ENCODE measurements around the gene SDE2.
"Not testable (repeated sequence)": the region's sequence is repeated elsewhere in the genome, so short reads cannot be mapped to it uniquely, and the experiment has no call there.

The SDE2 gene

DNA sequence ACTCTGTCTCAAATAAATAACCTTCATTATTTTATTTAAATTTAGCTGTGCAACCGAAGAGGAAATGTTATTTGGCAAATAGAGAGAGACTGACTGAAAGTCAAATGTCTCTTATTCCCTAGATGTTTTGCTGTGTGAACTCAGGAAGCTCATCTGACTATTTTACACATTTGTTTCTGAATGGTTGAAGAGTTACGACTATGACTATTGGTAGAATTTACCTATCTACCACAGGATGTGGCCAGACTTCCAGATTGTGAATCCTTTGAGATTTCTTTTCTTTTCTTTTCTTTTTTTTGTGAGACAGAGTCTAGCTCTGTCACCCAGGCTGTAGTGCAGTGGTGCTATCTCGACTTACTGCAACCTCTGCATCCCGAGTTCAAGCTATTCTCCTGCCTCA, 5.3 kb upstream of the SDE2 start:
- no peak for DNase-seq

DNA sequence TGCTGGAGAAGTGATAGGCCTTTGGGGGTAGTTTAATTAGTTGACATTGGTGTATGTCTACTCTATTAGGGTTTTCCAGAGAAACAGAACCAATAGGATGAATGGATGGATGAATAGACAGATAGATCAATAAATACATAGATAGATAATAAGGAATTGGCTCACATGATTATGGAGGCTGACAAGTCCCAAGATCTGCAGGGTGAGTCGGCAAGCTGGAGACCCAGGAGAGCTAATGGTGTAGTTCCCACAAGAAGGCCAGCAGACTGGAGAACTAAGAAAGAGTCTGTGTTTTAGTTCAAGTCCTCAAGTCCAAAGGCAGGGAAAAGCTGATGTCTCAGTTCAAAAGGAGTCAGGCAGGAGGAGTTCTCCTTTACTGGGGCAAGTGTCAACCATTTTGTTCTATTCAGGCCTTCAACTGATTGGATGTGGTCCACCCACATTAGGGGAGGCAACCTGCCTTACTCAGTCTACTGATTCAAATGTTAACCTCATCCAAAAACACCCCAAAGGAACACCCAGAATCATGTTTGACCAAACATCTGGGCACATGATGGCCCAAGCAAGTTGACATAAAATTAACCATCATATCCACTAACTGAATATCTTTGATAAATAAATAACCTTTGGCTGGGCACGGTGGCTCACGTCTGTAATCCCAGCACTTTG, 4.5 kb upstream of the SDE2 start:
- DNase-seq, result no peak

DNA sequence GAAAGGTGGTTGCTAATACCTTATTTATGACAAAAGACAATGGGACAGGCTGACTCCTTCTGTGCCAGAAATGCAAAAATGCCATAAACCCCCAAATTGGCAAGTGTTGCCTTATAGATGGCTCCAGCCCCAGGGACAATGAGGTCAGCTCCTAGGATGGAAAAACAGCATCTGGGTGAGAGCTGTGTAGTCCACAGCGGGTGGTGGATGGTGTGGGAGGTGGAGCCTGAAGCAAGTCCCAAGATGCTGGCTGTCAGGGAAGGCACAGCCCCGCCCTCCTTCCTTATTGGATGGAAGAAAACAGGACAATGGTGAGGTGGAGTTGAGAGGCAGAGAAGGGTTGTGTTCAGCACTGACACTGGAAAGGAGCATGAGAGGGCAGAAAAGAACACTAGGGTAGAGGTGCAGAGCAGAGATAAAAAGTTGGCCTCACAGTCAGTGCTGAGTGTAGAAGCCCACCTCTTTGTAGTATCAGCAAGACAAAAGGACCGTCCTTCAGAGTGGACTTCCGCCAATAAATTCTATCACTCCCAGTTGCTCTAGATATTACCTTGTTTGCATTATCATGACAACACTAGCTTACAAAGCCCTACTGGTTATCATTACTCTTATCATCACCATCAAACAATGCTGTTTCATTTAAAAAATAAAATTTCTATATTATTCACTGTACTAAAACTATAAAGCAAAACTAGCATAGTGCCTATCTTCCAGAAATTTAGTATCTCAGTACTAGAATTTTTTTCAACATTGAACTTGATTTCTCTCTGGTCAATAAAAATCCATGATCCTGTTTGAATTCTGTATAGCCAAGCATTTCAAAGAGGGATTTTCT, 3.7 kb upstream of the SDE2 start:
- peak; percentile 87 for DNase-seq

DNA sequence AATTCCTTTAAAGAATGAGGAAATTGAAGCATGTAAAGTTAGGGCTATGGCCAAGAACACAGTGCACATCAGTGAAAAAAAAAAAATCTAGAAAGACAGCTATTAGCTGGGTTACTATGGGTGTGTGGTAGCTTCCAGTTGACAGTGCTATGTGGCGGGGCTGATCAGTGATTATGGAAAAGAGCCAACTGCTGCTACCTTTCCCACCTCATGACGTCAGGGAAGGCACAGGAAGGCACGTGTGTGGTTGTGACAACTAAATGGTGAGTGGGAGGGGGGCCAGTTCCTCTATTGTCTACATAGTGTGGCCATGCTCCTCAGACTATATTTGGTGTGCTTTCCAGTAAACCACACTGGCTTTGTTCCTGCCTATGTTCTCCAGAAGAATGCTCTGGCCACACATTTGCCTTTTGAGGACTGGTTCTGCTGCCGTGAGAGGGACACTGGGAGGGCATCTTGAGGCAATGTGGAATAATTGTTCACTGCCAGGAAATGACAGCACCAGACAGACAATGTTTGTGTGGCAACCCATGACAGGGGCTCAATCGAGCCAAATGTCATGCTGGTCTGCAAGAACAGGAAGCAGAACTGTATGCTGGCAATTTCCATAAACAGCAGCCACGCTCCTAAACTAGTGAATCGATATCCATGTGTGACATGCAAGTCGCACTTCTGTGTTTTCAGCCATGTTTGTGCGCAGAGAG, 3.0 kb upstream of the SDE2 start:
- DNase-seq, result no peak

DNA sequence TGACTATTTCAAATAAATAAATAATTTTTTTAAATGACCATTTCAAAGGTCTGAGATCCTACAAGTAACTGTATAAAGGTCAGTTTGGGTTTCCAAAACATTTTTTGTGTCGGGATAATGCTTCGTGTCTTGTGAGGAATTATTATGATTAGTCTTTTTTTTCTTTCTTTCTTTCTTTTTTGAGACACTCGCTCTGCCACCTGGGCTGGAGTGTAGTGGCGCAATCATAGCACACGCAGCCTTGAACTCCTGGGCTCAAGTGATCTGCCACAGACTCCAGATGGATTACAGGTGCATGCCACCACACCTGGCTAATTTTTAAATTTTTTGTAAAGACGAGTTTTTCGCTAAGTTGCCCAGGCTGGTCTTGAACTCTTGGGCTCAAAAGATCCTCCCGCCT, 1.9 kb upstream of the SDE2 start:
- no peak for DNase-seq

DNA sequence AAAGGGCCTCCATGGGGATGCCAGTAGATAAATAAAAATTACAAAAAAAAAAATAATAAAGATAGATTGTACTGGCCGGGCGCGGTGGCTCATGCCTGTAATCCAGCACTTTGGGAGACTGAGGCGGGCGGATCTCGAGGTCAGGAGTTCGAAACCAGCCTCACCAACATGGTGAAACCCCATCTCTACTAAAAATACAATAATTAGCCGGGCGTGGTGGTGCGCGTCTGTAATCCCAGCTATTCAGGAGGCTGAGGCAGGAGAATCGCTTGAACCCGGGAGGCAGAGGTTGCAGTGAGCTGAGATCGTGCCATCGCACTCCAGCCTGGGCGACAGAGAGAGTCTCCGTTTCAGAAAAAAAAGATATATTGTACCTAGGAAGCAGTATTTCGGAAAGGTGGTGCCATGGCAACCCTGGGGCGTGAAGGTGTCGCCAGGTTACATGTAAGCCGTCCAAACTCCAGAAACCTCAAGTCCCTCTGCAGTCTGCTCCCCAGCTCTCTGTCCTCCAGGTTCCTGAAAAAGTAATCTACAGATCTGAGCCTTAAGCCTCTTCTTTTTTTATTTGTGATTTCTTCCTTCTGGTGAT, 1.4 kb upstream of the SDE2 start:
- DNase-seq, result not testable (repeated sequence)

DNA sequence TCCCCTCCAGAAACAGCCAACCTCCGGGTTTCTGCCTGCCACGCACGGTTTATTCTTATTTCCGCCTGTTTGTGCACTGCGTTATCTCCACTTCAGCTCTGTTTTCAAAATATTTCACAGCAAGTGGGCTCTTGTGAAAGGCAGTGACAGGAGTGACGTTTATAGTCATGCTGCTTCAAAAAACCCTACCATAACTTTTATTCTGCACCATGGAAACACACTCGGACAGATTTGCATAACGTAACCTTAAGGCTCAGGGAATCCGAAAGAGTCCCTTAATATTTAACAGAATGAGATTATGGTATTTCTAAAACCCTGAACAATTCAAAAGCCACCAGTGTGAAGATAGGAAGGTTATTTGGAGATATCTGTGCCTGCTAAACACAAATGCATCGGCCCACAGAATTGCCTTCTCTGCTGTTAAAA, 782 bp upstream of the SDE2 start:
- DNase-seq, result no peak

DNA sequence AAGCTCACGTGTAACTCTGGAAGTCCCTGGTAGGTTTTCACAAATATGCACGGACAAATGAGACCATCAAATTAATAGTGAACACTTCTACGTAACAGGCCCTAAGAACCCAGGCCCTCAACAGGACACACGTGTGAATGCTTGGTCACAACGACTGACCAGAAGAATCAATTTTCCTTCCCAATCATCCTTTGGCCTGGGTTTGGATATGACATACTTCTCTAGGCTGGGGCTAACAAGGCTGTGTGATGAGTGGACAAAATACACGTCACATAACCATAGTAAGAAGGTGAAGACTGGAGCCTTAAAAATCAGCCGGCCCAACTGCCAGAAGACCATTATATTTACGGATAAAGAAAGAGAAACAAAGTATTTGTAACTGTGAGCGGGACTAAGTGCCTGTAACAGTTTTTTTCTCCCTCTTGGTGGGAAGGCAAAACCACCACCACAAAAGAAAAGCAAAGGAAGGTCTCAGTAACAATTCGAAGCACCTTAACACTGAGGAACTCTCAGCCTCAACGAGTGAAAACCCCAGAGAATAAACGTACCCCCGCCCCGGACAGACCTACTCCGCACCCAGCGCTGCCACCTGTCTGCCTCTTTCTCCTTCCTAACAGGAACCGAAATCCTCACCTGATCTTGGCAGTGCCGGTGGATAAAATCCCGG, 450 bp downstream of the SDE2 start:
- DNase-seq, result no peak

DNA sequence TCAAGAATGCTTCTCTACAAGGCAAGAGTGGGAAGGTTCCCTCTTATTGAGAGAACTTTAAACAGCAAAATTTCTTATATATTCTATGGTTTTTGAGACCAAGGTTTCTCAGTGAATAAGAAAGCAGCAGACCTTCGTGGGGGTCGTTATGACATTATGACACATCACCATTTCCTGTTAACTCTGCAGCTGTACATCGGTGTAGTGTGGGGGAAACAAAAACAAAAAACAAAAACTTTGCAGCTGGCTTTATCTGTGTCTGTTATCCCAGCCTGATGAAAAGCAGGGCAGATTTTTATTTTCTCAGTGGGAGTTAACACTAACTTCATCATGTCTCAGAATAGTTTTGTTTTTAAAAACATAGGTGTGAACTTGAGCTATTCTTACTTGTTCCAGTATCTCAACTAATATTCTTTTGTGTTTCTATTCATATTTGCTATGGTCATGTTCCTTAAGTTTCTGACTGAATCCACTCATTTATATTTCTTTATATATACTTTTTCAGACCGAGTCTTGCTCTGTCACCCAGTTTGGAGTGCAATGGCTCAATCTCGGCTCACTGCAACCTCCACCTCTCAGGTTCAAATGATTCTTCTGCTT, 2.1 kb downstream of the SDE2 start:
- DNase-seq, result no peak

DNA sequence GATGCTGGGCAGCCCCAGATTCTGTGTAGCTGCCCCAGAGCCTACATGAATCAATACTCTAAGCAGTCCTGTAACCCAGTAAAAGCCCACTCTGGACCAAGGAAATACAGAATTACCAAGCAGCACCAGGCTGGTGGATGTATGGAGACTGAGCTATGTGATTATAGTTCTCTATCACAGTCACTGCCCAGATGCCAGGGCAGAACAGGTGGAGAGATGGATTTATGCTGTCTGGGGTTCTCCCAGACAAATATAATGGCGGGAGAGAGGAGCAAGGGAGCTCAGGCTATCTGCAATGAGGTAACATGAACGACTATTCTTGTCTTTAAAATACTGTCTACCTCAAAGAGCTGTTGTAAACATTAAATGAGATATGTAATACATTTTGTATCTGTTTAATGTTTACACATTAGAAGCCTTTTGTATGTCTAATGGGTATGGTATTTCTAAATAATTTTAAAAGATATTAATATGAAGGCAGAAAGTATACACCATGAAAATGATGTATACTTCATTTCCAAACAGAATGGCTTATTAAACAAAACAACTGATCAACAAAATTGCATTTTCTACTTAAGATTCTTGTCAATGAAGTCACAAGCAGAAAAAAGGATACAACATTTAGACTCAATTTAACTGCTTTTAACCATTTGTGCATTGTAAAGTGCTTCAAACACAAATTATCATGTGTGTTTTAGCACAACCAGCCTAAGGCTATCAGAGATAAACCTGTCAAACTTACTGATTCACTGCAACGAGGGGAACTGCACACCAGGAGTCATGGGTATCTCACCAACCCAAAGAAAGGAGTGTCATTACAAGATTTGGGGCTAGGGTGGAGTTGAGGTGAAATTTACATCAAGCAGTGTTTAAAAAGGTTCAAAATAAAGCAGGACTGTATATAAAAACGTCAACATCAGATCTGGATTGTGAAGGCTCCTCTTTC, 3.0 kb downstream of the SDE2 start:
- no peak for DNase-seq

DNA sequence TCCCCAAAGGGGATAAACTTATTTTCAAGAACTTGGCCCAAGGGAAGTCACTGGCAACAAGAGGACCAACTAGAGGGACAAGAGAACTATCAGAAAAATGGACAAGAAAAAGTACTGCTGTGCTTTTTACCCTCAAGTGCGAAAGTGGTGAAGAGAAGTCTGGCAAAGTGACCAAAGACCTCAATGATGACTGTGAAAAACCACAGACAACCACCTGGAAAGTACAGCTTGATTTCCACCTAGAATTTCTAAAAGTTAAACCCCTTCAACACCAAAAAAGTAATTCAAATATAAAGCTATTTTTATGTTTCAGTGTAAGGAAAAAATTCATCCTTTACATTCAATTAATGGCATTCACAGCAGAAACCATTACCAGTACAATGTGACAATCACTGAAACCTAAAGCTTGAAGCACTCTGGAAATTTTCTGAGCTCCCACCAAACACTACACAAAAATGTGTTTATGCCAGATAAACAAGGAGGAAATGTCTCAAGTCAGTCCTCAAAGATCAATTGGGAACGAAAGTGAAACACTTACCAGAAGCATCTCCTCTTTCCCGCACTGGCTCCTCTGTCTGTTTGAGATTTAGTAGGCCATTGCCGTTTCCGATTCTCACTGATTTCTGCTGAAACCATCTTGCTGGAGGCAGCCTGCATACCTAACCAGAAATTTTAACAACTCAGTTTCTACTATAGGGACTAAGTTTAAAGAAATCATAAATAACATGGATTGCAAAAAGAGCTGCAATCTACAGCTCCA, 8.3 kb downstream of the SDE2 start:
- no peak for DNase-seq

DNA sequence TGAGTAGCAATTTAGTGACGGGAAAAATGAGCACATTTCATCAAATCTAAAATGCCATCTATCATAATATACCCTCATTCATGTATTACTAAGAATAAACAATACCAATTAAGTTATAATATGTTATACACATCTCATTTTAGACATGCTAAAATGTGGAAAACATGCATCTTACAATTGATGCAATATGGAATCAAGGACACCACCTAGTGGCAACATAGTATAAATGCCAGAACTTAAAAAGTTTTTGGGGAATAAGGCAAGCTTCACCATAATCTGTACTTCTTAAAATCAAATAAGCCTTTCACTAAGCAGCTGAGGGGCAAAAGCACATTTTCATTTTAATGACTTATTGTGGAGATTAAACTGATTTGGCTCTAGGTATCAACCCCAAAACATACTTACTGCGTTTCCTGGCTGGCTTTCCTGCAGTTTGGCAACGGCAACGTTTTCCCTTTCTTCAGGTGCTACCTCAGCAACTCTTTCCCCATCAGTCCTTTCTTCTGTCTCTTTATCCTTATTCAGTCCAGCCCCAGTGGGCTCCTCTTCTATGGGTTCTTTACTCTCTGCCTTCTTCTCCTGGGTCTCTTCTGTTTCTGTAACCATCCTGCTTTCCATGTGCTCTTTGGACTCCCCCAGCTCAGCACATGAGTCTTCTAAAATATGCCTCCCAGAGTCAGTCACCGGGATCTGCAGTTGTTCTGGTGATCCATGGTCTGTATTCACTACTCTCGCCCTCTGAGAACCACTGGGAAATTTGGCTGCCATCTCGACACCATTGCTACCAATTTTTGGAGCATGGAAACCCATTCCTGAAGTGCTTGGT, 11.4 kb downstream of the SDE2 start:
- DNase-seq, result peak; percentile 24

DNA sequence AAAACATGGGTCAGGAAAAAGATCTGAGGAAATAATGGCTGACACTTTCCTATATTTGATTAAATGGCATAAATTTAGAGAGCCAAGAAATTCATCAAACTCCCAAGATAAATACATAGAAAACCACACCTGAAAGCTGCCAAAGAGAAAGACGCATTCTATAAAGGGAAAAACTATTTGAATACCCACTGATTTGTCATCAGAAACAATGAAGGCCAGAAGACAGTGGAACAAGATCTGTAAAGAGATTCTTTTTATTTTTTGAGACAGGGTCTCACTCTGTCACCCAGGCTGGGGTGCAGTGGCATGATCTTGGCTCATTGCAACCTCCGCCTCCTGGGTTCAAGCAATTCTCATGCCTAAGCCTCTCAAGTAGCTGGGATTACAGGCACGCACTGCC, 17.4 kb downstream of the SDE2 start:
- DNase-seq, result no peak

DNA sequence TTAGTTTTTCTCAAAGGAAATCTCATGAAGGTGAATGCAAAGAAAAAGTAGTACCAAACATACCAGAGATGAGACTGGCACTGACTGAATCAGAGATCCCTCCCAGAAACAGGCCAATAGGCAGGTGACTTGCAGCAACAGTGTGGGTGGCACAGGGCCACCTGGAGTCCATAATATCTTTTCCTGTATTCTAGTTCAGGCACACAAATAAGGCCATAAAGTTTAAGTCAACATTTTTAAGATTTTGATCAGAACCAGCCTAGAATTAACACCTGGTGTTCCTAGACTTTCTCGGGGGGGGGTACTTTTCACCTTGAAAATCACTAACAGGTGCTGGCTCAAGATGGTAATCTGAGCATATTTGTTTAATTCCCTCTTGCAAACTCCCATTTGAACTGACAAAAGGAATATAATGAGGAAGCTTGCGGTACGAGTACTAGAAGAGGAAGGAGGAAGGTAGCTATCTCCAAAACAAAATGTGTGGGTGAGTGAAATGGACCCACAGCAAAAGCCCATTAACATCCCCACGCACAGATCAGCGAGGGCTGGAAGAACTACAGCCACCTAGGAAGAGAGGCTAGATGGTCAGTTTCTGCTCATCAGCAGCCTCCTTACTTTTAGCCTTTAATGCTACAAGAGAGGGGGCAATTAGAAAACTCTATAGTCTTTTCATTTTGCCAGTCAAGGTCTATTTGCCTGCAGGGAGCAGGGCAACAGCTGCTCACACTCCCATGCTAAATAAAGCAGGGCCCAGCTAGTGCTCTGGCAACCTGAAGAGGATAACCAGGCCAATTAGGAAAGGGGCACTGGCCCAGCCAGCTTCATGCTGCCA, 18.9 kb downstream of the SDE2 start:
- no peak for DNase-seq

DNA sequence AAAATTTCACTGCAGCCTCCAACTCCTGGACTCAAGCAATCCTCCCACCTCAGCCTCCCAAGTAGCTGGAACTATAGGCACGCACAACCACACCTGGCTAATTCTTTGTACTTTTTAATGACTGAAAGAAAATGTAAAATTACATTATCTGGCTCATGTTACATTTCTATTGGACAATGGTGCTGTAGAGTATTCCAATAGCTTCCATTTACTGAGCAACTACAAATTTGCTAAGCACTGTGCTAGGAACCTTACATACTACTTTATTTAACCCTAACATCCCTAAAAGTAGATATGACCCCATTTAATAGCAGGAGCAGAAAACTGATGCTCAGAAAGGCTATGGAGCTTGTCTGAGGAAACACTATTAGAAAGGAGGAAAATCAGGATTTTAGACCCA, 19.7 kb downstream of the SDE2 start:
- no peak for DNase-seq

DNA sequence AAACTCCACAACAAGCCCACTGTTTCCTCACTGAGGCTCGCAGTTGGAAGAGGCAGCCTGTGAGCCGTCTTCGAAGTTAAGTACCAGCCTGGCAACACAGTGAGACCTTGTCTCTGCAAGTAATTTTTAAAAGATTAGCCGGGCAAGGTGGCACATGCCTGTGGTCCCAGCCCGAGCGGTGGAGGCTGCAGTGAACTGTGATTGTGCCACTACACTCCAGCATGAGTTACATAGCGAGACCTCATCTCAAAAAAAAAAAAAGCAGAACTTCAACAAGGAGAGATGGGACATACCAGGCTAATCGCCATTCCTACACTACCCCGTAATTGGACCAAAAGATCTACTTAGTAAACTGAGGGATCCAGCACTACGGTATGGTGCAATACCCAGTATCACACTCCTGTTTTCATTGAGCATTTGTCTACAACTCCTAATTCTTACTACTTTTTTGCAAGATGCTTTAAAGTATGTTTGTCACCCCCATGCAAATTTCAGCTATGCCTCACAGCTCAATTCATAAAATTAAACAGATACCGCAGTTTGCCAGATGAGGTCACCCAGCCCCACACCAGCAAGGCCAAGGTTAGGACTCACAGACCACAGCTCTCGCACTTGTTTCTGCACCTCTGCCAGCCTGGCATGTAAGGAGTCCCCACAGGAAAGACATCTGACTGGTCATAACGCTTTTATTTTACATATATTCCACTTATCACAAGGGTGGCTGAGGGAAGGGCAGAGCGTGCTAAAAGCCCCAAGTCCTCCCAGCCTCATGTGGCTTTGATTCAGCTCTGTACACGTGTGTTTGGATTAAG, 21.0 kb downstream of the SDE2 start:
- DNase-seq, result no peak

DNA sequence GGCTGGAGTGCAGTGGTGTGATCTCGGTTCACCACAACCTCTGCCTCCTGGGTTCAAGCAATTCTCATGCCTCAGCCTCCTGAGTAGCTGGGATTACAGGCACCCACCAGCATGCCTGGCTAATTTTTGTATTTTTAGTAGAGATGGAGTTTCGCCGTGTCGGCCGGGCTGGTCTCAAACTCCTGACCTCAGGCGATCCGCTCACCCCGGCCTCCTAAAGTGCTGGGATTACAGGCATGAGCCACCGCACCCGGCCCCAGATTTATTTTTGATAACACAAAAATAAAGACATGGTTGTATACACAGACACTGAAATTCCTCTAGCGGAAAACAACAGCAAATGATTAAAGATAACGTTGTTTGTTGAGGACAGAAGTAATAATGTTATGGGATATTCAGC, 24.0 kb downstream of the SDE2 start:
- not testable (repeated sequence) for DNase-seq

DNA sequence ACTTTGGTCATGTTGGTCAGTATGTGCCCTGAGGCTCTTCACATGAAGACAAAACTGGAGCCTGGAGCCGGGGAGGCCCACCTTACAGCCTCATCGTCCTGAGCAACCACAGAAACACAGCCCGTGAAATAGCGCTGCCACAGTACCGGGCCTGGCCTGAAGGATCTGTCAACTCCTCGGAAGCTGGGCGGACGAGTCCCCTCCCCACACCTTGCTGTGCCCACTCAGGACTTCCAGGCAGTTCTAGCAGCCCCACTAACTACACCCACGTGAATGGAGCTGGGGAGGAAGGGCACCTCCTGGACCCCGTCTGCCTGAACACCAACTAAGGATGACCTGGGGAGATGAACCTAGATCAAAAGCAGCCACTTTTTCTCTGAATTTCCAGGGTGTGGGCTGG, 24.7 kb downstream of the SDE2 start:
- DNase-seq, result no peak
